ENCODE data around the gene FER.

- TF ChIP-seq CTCF (IDR thresholded peaks at IDR 0.05) (no peak), EP300 (IDR thresholded peaks at IDR 0.05) (no peak), POLR2A (IDR thresholded peaks at IDR 0.05) (no peak)
Observed at GRCh38 chr5:108798513-108799265, 51.0 kb downstream of the FER start.
